Stomach (tissue), 4 donors: Measurements from ENCODE around the gene OCRL.

Source experiments
- EP300 ChIP-seq: sonication (generic); formaldehyde crosslinking; IDR thresholded peaks from one replicate; pipeline ENCODE4 v1.6.1; 2017; ENCODE audit warnings: antibody characterized with exemption
- POLR2A ChIP-seq, 4 donors: fragments of 450-650 bp; IDR thresholded peaks; one replicate each; pipeline ENCODE4 v1.6.1; 2016; ENCODE audit warnings: antibody characterized with exemption in 4 of 4, control low read depth in 2 of 4, mild to moderate bottlenecking in 1 of 4, moderate library complexity in 1 of 4
- POLR2AphosphoS5 ChIP-seq, 3 donors: sonication (generic); formaldehyde crosslinking; IDR thresholded peaks; one replicate each; pipeline ENCODE4 v1.6.1; 2016; ENCODE audit warnings: antibody characterized with exemption in 3 of 3
- TF ChIP-seq, protein P1 (sequence below), 7 experiments: fragments of 450-650 bp in 4 of 7; fragments of 200-600 bp in 3 of 7; sonication (generic) in 3 of 7; IDR thresholded peaks; one replicate each; pipeline ENCODE4 v1.5.1; 2016 to 2019; ENCODE audit warnings: antibody characterized with exemption in 7 of 7, control low read depth in 2 of 7, mild to moderate bottlenecking in 1 of 7

DNA sequence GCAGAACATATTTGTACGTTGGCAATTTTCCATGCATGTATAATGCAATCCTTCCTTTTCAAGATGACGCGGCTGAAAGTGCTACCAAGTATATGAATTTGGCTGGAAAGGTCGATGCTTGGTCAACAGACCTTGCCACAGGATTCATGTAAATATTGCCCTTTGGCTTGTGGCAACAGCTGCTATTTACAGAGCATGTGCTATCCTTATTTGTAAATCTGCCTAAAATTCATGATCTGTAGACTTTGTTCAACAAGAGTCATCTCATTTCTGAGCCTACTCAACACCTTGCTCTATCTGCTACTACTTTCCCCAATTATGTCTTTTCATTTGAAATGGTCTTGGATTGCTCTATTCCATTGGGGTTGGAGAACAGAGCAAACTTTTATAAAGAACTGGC lies 14.9 kb upstream of the OCRL start:
- TF ChIP-seq, protein P1, sequence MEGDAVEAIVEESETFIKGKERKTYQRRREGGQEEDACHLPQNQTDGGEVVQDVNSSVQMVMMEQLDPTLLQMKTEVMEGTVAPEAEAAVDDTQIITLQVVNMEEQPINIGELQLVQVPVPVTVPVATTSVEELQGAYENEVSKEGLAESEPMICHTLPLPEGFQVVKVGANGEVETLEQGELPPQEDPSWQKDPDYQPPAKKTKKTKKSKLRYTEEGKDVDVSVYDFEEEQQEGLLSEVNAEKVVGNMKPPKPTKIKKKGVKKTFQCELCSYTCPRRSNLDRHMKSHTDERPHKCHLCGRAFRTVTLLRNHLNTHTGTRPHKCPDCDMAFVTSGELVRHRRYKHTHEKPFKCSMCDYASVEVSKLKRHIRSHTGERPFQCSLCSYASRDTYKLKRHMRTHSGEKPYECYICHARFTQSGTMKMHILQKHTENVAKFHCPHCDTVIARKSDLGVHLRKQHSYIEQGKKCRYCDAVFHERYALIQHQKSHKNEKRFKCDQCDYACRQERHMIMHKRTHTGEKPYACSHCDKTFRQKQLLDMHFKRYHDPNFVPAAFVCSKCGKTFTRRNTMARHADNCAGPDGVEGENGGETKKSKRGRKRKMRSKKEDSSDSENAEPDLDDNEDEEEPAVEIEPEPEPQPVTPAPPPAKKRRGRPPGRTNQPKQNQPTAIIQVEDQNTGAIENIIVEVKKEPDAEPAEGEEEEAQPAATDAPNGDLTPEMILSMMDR (IDR thresholded peaks at IDR 0.05), result no peak
- TF ChIP-seq EP300 (no peak), POLR2A (IDR thresholded peaks at IDR 0.05) (no peak), POLR2AphosphoS5 (IDR thresholded peaks at IDR 0.05) (no peak)
